ENCODE measurements around the gene LGR5. TPM values are rescaled to one million over a fixed set of nuclear protein-coding genes. Genes with fewer than 3 reads are reported as not detected.

Gene LGR5
- total RNA-seq, 2 donors from 2014 or later: 0.64 to 0.91 TPM

GRCh38 chr12:71556875-71557274 is 117.3 kb downstream of the LGR5 start:
- Histone ChIP-seq H3K9me3 (no peaks in the 10 kb centered on the region), H3K4me1 (replicated peaks) (no peaks in the 10 kb centered on the region), H3K4me3 (no peak overlapping the region), H3K36me3 (no peaks in the 10 kb centered on the region), H3K27ac (no peak overlapping the region), H3K27me3 (replicated peaks; ENCODE audit: insufficient read depth) (no peaks in the 10 kb centered on the region)
- intact Hi-C loops (cut with DNase I): no loop called here
- 89% methylated on average over 4 of the region's 4 CpGs for WGBS
- no peak for DNase-seq (ENCODE audit: low spot score)
- TF ChIP-seq POLR2AphosphoS5 (IDR thresholded peaks at IDR 0.05) (no peak), CTCF (IDR thresholded peaks at IDR 0.05) (no peak), POLR2A (IDR thresholded peaks at IDR 0.05) (no peak)

- H3K36me3 ChIP-seq: no peaks in the 10 kb centered on the region
- DNase-seq (ENCODE audit: low spot score): no peak
- no peak overlapping the region for H3K27ac ChIP-seq
- no peaks in the 10 kb centered on the region for H3K9me3 ChIP-seq
- no peaks in the 10 kb centered on the region for H3K27me3 ChIP-seq (replicated peaks; ENCODE audit: insufficient read depth)
- no peak overlapping the region for H3K4me3 ChIP-seq
- H3K4me1 ChIP-seq (replicated peaks): no peaks in the 10 kb centered on the region
- intact Hi-C loops (cut with DNase I): no loop called here
- 76% methylated on average over 3 of the region's 3 CpGs for WGBS
- TF ChIP-seq POLR2AphosphoS5 (IDR thresholded peaks at IDR 0.05): no peak
- no peak for TF ChIP-seq POLR2A (IDR thresholded peaks at IDR 0.05)
- TF ChIP-seq CTCF (IDR thresholded peaks at IDR 0.05): no peak
Measured at GRCh38 chr12:71558445-71558844, 118.8 kb downstream of the LGR5 start.

DNA sequence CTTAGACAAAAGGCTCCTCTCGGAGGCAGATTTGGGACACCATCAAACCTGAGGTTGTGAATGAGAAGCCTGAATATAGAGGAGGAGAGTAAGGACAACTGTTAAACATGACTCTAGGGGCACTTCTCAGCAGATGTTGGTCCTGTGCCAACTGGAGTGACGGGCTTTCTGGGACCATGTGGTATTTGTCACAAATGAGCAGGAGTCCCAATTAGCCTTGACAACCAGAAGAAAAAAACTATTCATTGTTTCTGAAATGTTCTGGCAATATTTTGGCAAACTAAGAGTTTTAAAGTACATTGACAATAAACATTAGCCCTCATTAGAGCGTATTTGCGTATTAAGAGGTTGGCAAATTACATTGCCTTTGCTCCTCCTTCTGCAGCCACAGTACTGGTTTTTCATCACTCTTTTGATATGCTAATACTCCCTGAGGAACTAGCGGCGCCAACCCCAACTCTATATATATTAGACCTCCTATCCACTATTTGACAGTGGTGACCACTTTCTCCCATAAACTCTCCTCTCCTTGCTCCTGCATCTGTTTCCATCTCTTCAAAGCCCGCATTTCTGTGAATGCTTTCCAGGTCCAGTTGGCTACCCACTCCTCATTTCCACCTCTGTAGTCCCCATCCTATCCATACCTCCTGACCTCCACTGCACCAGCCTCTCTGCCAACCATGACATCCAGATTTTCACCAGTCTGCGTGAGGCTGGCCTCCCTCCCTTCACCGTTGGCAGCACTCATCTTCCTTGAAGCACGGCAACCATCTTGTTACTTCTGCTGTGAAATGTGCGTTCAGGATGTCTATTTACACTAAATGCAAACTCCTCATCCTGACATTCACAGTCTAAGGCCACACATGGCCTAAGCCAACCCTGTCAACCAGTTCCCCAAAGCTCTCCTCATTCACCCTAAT is 123.3 kb downstream of the LGR5 start:
- intact Hi-C loops (cut with DNase I): no loop called here
- no peak overlapping the region for H3K27ac ChIP-seq
- no peaks in the 10 kb centered on the region for H3K9me3 ChIP-seq
- TF ChIP-seq POLR2A (IDR thresholded peaks at IDR 0.05) (no peak), POLR2AphosphoS5 (IDR thresholded peaks at IDR 0.05) (no peak), CTCF (IDR thresholded peaks at IDR 0.05) (no peak)
- no peak for DNase-seq (ENCODE audit: low spot score)
- no peaks in the 10 kb centered on the region for H3K27me3 ChIP-seq (replicated peaks; ENCODE audit: insufficient read depth)
- WGBS: 73% methylated on average over 11 of the region's 11 CpGs
- no peak overlapping the region for H3K4me3 ChIP-seq
- no peaks in the 10 kb centered on the region for H3K4me1 ChIP-seq (replicated peaks)
- no peaks in the 10 kb centered on the region for H3K36me3 ChIP-seq

- WGBS: 44% methylated on average over 1 of the region's 1 CpG
- intact Hi-C loops (cut with DNase I): no loop called here
- Histone ChIP-seq H3K27me3 (replicated peaks; ENCODE audit: insufficient read depth) (no peaks in the 10 kb centered on the region), H3K4me1 (replicated peaks) (no peaks in the 10 kb centered on the region), H3K4me3 (no peak overlapping the region), H3K27ac (no peak overlapping the region), H3K36me3 (no peaks in the 10 kb centered on the region), H3K9me3 (no peaks in the 10 kb centered on the region)
- DNase-seq (ENCODE audit: low spot score): no peak
- no peak for TF ChIP-seq POLR2AphosphoS5 (IDR thresholded peaks at IDR 0.05)
- TF ChIP-seq CTCF (IDR thresholded peaks at IDR 0.05): no peak
- no peak for TF ChIP-seq POLR2A (IDR thresholded peaks at IDR 0.05)
Measured at GRCh38 chr12:71565535-71565934, 125.9 kb downstream of the LGR5 start.

GRCh38 chr12:71566655-71567054 is 127.1 kb downstream of the LGR5 start:
- no peak for DNase-seq (ENCODE audit: low spot score)
- Histone ChIP-seq H3K4me1 (replicated peaks) (no peaks in the 10 kb centered on the region), H3K36me3 (no peaks in the 10 kb centered on the region), H3K27ac (no peak overlapping the region), H3K9me3 (no peaks in the 10 kb centered on the region), H3K27me3 (replicated peaks; ENCODE audit: insufficient read depth) (no peaks in the 10 kb centered on the region), H3K4me3 (no peak overlapping the region)
- no peak for TF ChIP-seq POLR2AphosphoS5 (IDR thresholded peaks at IDR 0.05)
- no peak for TF ChIP-seq POLR2A (IDR thresholded peaks at IDR 0.05)
- TF ChIP-seq CTCF (IDR thresholded peaks at IDR 0.05): no peak
- intact Hi-C loops (cut with DNase I): no loop called here
- WGBS: 23% methylated on average over 2 of the region's 2 CpGs
